ENCODE results near the gene ANKLE1.
A peak's percentile ranks its signal among the peaks of the same experiment; 100 is the strongest.

The ANKLE1 gene

DNA sequence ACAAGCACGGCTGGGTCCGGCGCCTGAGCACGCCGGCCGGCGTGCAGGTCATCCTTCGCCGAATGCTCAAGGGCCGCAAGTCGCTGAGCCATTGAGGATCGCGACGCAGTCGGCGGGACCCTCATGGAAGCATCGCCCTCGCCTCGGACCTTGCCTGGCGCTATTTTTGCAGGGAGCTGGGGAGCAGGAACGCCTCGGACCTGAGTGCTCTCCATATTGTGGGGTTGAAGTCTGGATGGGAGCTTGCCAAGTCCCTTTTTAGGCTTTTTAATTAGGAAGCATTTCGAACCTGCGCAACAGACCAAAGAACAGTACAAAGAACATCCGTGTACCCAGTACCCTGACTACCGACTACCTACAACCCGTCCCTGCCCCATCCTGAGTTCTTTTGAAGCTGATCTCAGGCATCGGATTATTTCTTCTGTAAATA is 24.6 kb downstream of the ANKLE1 start:
- DNase-seq, result no peak

DNA sequence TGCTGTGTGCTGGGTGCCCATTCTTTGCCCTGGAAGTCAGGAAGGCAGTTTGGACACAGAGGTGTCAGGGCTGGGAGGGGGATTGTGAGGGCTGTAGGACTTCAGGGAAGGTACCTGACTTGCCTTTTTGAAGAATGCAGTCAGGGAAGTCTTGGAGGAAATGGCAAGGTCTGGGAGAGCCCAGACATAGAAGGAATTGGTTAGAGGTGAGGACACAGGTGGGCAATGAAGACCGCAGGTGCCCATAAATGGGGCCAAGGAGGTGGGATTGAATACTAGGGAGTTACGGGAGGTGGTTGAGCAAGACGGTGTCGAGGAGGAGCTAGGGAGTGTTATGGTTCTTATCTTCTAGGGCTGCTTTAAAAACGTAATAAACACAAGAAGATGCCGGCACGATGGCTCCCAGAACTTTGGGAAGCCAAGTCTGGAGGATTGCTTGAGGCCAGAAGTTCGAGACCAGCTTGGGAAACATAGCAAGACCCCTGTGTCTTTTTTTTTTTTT is 26.2 kb downstream of the ANKLE1 start:
- no peak for DNase-seq

- DNase-seq, result peak; percentile 79
Measured at GRCh38 chr19:17309198-17309964, 27.7 kb downstream of the ANKLE1 start, which contains the start of gene DDA1. Gene DDA1, plus strand, starts transcription at chr19:17309563. Its CDS starts 92 bp downstream, at chr19:17309655.

DNA sequence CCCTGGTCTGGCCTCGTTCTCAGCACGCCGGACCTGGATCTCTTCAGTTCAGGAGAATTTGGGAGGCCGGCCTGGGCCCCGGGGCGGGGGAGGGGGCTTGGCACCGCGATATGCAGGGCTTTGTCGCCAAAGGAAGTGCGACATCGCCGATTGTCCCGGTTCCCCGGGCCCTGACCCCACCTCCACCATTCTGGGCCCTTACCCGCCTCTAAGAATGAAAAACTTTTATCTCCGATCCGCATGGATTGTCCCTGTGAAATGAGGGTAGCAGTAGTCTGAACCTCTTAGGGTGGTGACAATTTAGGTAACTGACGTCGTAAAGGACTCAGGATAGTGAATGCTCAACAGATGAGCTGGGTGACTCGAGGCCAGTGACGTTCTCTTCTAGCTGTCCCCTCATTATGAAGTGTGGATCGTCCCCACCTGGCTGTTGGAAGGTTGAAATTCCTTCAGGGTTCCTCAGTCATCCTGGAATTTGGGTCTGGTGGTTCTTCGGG is 28.3 kb downstream of the ANKLE1 start:
- DNase-seq, result no peak

DNA sequence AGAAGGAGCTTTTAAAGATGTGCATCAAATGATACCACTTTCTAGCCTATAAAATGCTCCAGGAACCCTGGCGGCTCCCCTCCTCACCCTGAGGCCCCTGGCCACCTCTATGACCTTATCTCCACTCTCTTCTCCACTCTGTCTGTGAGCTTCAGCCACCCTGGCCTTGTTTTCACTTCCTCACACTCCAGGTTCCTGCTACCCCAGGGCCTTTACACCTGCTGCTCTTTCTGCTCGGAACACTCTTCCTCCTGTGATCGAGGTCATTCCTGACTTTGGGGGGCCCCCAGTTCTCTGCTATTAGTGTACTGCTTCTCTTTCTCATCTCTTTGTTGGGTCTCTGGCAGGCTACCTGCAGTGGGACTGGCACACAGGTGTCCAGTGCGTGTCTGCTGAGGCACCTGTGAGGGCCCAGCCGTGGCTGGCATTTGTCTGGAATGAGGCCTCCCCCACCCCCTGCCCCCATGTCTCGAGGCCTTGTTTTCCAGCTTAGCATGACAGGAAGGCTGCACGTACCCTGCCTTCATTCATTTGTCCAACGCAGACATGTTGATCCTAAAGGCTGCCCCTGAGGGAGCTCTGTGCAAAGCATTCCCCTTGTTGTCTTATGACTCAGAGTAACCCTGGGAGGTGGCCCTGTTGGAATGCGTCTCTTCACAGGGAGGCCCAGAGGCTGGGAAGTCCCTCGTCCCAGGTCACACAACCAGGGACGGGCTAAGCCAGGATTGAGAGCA is 29.9 kb downstream of the ANKLE1 start:
- no peak for DNase-seq

- no peak for DNase-seq
Measured at GRCh38 chr19:17312189-17313113, 30.8 kb downstream of the ANKLE1 start.

DNA sequence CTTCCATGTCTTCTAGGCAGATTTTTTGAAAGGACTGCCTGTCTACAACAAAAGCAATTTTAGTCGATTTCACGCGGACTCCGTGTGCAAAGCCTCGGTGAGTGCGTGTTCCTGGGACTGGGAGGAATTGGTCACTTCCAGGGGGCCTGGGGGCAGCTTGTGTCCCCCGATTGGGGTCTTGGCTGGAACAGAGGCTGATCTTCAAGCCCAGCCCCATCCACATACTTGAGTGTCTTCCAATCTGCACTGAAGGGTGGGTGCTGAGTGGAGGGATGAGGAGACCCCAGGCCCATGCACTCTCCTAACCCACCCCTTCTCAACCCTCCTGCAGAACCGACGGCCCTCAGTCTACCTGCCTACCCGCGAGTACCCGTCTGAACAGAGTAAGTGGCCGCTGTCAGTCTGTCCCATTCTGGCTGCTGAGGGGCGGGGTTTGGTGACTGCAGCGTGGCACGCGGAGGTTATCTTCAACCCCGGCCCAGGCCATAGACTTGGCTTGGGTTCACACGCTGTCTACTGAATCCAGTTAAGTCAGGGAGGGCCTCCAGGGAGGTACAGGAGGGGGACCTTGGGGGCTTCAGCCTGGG is 32.4 kb downstream of the ANKLE1 start:
- DNase-seq, result no peak

DNA sequence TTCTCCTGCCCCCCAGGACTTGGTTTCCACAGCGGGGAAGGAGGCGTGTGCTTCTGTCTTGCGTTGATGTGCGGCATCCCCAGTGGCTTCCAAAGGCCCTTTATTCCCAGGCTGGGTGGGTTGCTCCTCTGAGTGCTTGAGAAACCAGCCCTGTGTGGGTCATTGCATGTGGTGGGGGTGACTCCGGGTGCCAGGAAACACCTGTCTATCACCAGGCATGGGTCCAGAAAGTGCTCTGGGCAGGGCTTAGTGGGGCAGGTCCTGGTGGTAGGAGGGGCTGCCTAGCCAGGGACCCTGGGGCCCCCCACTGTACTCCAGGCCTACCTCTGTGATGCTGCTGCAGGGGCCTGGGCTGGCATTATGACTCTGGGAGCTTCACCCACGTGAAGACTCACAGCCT is 37.3 kb downstream of the ANKLE1 start:
- DNase-seq, result no peak

DNA sequence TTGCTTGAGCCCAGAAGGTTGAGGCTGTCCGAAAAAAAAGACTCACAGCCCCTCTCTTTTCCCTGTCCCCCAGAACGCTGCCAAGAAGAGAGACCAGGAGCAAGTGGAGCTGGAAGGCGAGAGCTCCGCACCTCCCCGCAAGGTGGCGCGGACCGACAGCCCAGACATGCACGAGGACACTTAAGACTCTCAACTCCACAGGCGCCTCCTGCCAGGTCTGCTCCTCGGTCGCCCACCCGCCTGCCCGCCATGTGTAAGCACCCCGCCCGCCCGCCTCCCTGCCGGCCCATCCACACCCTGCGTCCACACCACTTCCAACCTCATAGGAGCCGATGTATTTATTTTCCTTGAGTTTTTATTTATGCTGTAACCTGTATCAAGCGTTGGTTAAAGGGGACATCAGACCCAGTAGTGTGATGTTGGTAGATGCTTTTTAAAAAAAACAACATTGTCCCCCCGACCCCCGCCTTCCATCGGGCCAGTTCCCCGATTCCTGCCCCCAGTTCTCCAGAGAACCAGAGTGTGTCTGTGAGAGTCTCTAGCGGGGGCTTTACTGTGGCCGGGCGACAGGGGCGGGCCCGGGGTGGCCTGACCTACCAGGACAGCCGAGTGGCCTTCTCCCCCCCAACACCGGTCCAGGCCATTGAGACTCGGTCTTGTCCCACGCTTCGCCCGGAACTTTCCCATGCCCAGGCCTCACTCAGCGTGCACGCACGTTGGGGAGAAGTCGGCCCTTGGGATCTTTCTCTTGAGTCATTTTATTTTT is 38.0 kb downstream of the ANKLE1 start:
- DNase-seq, result no peak

- DNase-seq, result no peak
Measured at GRCh38 chr19:17320435-17320834, 38.7 kb downstream of the ANKLE1 start.

DNA sequence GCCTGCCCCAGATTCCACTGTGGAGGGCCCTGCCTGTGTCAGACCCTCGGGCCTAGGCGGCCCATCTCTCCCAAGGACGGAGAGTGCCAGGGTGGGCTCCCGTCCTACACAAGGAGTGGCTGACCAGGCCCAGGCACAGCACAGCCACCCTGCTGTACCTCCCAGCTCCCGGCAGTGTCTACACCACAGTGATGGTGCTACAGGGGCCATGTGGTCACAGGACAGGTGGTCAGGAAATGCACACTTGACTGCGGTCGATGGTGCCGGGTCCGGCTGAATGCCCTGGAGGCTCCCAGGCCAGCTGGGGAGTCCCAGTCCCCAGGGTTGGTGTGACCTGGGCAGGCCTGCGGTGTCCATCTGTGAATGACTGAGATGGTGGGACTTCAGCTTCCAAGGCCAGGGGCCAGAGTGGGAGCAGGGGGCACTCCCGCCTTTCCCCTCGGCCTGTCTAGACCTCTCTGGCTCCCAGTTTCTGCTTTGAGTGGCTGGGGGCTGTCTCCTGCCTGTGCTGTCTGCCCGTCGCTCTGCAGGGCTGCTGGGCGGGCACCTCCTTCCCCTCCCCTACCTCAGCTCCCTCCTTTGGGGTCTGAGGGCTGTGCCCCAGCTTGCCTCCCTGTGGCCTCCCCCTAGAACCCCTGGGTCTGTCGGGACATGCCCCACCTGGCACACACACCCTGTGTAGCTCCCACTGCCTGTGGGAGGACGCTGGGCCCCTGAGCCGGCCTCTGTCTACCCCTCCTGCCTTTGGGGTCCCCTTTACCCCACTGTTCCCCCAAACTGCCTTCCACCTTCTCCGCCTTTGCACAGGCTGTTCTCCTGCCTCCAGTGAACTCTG is 40.2 kb downstream of the ANKLE1 start:
- DNase-seq, result no peak

- DNase-seq, result no peak
Measured at GRCh38 chr19:17322854-17323253, 41.2 kb downstream of the ANKLE1 start.

DNA sequence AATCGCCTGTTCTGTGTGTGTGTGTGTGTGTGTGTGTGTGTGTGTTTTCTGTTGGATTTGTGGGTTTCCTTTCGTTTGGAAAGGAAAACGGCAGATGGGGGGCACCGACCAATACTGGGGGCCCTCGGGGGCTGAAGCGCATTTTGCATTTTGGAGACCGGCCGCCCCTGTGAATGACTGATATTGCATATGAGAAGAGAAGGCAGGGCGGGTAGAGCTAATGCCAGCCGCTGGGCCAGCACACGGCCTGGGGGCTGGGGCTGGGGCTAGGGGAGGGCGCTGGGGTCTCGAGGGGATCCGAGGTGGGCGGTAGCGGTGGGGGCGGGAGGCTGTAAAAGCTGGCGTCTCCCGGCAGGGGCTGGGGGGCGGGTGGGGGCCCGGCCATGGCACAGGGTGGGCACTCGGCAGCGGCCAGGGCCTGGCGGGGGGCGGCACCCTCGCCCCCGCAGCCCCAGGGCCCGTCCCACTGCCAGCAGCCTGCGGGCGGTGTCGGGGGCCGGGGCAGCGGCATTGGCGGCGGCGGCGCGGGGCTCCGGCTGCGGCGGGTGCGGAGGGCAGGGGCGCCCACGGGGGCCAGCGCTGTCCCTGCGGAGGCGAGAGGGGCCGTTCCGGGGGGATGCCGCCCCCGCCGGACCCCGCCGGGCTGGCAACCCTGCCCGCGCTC is 41.7 kb downstream of the ANKLE1 start:
- no peak for DNase-seq

DNA sequence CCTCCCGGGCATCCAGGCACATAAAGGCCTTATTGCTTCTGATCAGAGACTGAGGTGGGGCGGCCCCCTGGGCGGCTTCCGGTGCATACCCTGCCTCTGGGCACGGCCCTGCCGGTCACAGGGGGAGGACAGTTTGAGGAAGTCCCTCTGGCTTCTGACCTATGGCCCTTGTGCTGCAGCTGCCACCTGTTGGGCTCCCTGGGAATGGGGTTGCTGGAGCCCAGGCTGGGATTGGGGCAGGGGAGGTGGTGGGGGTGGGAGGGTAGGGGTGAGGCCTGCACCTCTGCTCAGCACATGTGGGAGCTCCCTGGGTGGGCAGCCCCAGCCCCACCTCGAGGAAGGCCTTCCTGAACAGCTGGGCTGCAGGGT is 42.2 kb downstream of the ANKLE1 start:
- no peak for DNase-seq

DNA sequence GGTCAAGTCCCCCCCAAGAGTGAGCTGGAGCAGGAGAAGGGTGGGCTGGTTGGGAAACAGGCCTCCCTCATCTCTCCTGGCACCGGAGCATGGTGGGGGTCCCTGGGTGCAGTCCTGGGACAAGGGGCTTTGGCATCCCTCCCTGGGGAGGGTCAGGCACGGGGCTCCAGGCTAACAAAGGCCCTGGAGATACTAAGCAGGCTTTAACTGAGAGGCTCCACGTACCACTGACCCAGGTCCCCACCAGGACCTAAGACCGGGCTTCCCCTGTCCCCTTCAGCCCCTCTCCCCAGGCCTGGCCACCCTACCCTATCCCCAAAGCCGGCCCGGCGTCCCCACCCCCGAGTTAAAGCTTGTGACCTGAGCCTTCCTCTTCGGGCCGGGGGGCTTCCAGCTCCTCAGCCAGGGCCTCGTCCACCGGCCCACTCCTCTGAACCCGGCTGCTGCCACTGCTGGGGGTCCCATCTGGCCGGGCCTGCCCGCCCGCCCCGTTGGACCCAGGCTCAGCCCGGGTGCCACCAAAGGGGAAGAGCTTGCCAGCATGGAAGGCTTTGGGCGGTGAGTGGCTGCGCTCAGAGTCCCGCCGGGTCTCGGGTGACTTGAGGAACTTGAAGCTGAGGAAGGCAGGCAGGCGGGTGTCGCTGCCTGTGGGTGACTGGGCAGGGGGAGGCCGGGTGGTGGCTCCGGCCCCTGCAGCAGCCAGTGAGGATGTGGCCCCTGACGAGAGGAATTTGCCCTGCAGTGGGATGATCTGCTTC is 42.8 kb downstream of the ANKLE1 start:
- DNase-seq, result no peak

DNA sequence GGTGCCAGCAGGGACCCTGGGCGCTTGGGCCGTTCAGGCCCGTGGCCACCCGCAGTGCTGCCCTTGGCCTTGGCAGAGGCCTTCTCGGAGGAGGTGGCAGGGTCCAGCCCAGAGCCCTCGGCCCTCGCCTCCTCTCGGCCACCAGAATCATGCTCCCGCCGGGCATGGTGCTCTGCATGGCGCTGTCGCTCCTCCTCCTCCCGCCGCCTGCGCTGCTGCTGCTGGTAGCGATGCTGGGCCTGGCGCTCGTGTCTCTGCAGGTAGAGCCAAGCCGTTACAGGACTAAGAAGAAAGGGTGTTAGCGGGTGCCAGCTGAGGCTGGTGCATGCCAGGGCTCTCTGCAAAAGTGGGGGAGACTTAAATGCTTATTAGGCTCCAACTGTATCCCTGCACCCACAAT is 43.4 kb downstream of the ANKLE1 start:
- DNase-seq, result no peak

GRCh38 chr19:17325881-17326594 is 44.3 kb downstream of the ANKLE1 start:
- DNase-seq, result no peak

GRCh38 chr19:17326595-17326966 is 44.9 kb downstream of the ANKLE1 start:
- DNase-seq, result no peak
